Nephron progenitor cell (in vitro differentiated cells): ENCODE results near the gene B4GALNT4.
"Not testable (repeated sequence)": the region's sequence is repeated elsewhere in the genome, so short reads cannot be mapped to it uniquely, and the experiment has no call there.

Experiments
- DNase-seq: peaks from one replicate; pipeline ENCODE4 v3.0.0; 2021
- H3K27ac Mint-ChIP-seq: 2 replicates; pipeline ENCODE4 v1.8.0; 2021; ENCODE audit warnings: mild to moderate bottlenecking, moderate library complexity, mixed read lengths
- H3K27me3 Mint-ChIP-seq: 2 replicates; pipeline ENCODE4 v1.8.0; 2021; ENCODE audit warnings: mild to moderate bottlenecking, low read depth, mixed read lengths; ENCODE audit not compliant: poor library complexity
- H3K36me3 Mint-ChIP-seq: 2 replicates; pipeline ENCODE4 v1.8.0; 2021; ENCODE audit warnings: low read depth, mixed read lengths
- H3K4me1 Mint-ChIP-seq: 2 replicates; pipeline ENCODE4 v1.8.0; 2021; ENCODE audit warnings: mixed read lengths
- H3K4me3 Mint-ChIP-seq: 2 replicates; pipeline ENCODE4 v1.8.0; 2021; ENCODE audit warnings: mild to moderate bottlenecking, moderate library complexity, mixed read lengths
- H3K9me3 Mint-ChIP-seq: 2 replicates; pipeline ENCODE4 v1.8.0; 2021; ENCODE audit warnings: mild to moderate bottlenecking, moderate library complexity, mixed read lengths
- TF ChIP-seq, protein P1 (sequence below): fragments of 200-600 bp; sonication (generic); IDR thresholded peaks from 2 replicates; pipeline ENCODE4 v1.5.0; 2021; ENCODE audit warnings: antibody characterized with exemption

B4GALNT4 gene

DNA sequence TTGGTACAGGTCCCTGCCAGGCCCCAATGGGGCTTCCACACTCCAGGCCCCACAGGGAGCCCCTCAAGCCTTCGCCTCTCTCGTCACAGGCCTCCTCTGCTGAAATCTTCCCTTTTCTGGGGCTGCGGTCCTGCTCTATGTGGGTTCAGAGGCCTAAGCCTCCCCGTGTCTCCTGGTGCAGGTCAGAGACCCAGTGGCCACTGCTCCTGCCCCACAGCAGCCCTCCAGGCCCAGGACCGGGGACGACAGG, 42.8 kb upstream of the B4GALNT4 start:
- H3K27ac Mint-ChIP-seq = peak overlapping the region; percentile 87
- H3K9me3 Mint-ChIP-seq = peaks cover 18% of the 10 kb centered on the region
- DNase-seq = no peak
- H3K4me3 Mint-ChIP-seq = no peak overlapping the region
- H3K36me3 Mint-ChIP-seq = peaks cover 4% of the 10 kb centered on the region
- TF ChIP-seq, protein P1, sequence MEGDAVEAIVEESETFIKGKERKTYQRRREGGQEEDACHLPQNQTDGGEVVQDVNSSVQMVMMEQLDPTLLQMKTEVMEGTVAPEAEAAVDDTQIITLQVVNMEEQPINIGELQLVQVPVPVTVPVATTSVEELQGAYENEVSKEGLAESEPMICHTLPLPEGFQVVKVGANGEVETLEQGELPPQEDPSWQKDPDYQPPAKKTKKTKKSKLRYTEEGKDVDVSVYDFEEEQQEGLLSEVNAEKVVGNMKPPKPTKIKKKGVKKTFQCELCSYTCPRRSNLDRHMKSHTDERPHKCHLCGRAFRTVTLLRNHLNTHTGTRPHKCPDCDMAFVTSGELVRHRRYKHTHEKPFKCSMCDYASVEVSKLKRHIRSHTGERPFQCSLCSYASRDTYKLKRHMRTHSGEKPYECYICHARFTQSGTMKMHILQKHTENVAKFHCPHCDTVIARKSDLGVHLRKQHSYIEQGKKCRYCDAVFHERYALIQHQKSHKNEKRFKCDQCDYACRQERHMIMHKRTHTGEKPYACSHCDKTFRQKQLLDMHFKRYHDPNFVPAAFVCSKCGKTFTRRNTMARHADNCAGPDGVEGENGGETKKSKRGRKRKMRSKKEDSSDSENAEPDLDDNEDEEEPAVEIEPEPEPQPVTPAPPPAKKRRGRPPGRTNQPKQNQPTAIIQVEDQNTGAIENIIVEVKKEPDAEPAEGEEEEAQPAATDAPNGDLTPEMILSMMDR = no peak
- peaks cover 63% of the 10 kb centered on the region for H3K4me1 Mint-ChIP-seq
- no peaks in the 10 kb centered on the region for H3K27me3 Mint-ChIP-seq

DNA sequence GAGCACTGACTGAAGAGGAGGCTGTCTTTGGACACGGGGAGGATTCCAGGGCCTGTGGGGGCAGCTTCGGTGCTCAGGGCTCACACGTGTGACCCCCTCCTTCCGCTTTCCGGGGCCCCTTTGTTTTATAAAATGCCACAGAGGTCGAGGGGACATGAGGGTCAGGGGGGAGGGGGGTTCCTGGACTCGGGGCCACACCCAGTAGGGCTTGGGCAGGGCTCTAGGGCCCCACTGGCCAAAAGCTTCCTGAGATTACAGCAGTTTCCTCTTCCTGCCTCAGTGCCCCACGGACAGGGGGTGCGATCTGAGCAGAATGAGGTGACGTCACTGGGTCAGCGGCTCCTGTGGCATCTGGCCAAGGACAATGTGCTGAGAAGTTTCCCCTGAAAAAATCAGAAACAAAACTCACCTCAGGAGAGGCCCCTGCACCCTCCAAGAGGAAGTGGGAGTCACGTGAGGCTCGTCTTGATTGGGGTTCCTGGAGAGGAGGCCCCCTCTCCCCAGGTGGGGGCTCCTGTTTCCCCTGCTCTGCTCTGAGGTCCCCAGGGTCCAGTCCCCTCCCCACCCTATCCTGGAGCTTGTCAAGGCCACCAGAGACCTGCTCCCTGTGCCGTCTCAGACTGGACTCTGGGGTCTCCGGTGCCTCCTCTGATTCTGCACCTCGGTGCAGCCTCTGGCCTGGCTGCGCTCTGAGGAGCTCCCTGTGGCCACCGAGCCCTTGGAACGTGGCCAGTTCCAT, 42.3 kb upstream of the B4GALNT4 start:
- H3K27me3 Mint-ChIP-seq = no peaks in the 10 kb centered on the region
- TF ChIP-seq, protein P1 = no peak
- DNase-seq = no peak
- no peak overlapping the region for H3K4me3 Mint-ChIP-seq
- H3K4me1 Mint-ChIP-seq = peaks cover 63% of the 10 kb centered on the region
- H3K9me3 Mint-ChIP-seq = peaks cover 23% of the 10 kb centered on the region
- peaks cover 4% of the 10 kb centered on the region for H3K36me3 Mint-ChIP-seq
- H3K27ac Mint-ChIP-seq = peak overlapping the region; percentile 88

DNA sequence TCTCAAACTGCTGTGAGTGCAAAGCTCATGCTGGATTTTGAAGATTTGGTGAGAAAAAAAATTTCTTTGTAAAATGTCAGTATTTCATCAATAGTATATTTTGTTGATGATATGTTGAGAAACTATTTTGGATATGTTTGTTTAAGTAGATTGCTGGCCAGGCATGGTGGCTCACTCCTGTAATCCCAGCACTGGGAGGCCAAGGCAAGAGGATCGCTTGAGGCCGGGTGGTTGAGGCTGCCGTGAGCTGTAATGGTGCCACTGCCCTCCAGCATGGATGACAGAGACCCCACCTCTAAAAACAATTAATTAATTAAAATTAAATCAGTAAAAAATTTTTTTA, 41.7 kb upstream of the B4GALNT4 start:
- Mint-ChIP-seq H3K4me3 (no peak overlapping the region), H3K27me3 (no peaks in the 10 kb centered on the region), H3K4me1 (peaks cover 63% of the 10 kb centered on the region), H3K9me3 (peaks cover 28% of the 10 kb centered on the region), H3K27ac (peak overlapping the region; percentile 88), H3K36me3 (peaks cover 4% of the 10 kb centered on the region)
- TF ChIP-seq, protein P1 = no peak
- DNase-seq = no peak

DNA sequence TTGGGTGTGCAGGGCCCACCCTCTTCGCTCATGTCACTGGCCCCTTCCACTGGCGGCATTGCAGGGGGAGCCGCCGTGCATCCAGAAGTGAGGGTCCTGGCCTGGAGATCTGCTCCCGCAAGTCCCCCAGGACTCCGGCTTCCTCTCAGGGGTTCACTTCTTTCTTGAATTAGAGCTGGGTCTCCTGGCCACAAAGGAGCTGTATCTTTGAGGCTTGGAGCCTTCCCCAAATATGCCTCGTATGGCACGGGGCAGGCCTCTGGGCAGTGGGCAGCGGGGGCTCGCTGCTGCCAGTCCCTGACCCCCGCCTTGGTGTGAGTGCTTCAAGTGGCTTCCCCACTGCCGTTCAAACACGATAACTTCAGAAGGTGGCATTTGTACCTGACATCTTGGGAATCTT, 41.3 kb upstream of the B4GALNT4 start:
- no peak for DNase-seq
- peaks cover 63% of the 10 kb centered on the region for H3K4me1 Mint-ChIP-seq
- TF ChIP-seq, protein P1 = no peak
- no peaks in the 10 kb centered on the region for H3K27me3 Mint-ChIP-seq
- H3K36me3 Mint-ChIP-seq = peaks cover 4% of the 10 kb centered on the region
- peaks cover 33% of the 10 kb centered on the region for H3K9me3 Mint-ChIP-seq
- no peak overlapping the region for H3K27ac Mint-ChIP-seq
- H3K4me3 Mint-ChIP-seq = no peak overlapping the region

DNA sequence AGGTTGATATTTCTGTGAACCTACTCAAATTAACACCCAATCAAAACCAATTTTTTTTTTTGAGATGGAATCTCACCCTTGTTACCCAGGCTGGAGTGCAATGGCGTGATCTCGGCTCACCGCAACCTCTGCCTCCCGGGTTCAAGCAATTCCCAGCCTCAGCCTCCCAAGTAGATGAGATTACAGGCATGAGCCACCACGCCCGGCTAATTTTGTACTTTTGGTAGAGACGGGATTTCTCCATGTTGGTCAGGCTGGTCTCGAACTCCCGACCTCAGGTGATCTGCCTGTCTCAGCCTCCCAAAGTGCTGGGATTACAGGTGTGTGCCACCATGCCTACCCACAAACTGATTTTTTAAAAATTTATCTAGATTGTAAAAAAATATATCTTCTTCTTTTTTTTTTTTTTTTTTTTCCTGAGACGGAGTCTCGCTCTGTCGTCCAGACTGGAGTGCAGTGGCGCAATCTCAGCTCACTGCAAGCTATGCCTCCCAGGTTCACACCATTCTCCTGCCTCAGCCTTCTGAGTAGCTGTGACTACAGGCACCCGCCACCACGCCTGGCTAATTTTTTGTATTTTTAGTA, 40.7 kb upstream of the B4GALNT4 start:
- H3K27me3 Mint-ChIP-seq, DNase-seq, H3K27ac Mint-ChIP-seq, H3K4me3 Mint-ChIP-seq, H3K36me3 Mint-ChIP-seq: not testable (repeated sequence)
- H3K4me1 Mint-ChIP-seq = peaks cover 69% of the 10 kb centered on the region
- peaks cover 38% of the 10 kb centered on the region for H3K9me3 Mint-ChIP-seq

DNA sequence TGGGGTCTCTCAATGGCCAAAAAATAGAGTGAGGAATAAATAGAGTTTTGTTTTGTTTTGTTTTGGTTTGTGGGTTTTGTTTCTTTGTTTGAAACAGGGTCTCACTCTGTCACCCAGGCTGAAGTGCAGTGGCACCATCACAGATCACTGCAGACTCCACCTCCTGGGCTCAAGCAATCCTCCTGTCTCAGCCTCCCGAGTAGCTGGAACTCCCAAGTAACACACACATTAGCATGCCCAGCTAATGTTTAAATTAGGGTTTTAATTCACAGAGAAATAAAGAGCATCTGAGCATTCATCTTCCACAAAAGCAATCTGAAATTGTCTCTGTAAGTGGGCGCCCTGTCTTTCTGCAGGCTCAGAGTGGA, 39.4 kb upstream of the B4GALNT4 start:
- H3K27ac Mint-ChIP-seq = no peak overlapping the region
- no peak overlapping the region for H3K4me3 Mint-ChIP-seq
- H3K36me3 Mint-ChIP-seq = peaks cover 4% of the 10 kb centered on the region
- peaks cover 41% of the 10 kb centered on the region for H3K9me3 Mint-ChIP-seq
- TF ChIP-seq, protein P1 = no peak
- peaks cover 71% of the 10 kb centered on the region for H3K4me1 Mint-ChIP-seq
- DNase-seq = no peak
- no peaks in the 10 kb centered on the region for H3K27me3 Mint-ChIP-seq
